Stromal cell of bone marrow (primary cell): Measurements from ENCODE around the gene PFKFB2.

Source experiments
- DNase-seq: peaks from one replicate; pipeline ENCODE4 v3.0.0-alpha.2; 2012; ENCODE audit warnings: low read depth

Gene PFKFB2

GRCh38 chr1:207089627-207090355 lies 36.7 kb downstream of the PFKFB2 start:
- no peak for DNase-seq

- DNase-seq: no peak
Observed at GRCh38 chr1:207091200-207091908, 38.3 kb downstream of the PFKFB2 start.

GRCh38 chr1:207093944-207094343 lies 40.9 kb downstream of the PFKFB2 start:
- no peak for DNase-seq

- no peak for DNase-seq
Observed at GRCh38 chr1:207097871-207098324, 44.8 kb downstream of the PFKFB2 start.

- no peak for DNase-seq
Observed at GRCh38 chr1:207101720-207102119, 48.6 kb downstream of the PFKFB2 start.

GRCh38 chr1:207102146-207102545 lies 49.1 kb downstream of the PFKFB2 start:
- no peak for DNase-seq

- DNase-seq: no peak
Observed at GRCh38 chr1:207102659-207103058, 49.6 kb downstream of the PFKFB2 start.

GRCh38 chr1:207103892-207104373 lies 50.9 kb downstream of the PFKFB2 start, which contains the start of gene C4BPA:
TSS of gene C4BPA (plus strand) at chr1:207104233. CDS start at chr1:207113026, 8,793 bp downstream.
- DNase-seq: no peak

- no peak for DNase-seq
Observed at GRCh38 chr1:207109004-207109403, 55.9 kb downstream of the PFKFB2 start.

- DNase-seq: no peak
Observed at GRCh38 chr1:207112616-207113296, 59.7 kb downstream of the PFKFB2 start.

GRCh38 chr1:207115269-207115668 lies 62.2 kb downstream of the PFKFB2 start:
- no peak for DNase-seq

- no peak for DNase-seq
Observed at GRCh38 chr1:207124389-207124788, 71.3 kb downstream of the PFKFB2 start.

- DNase-seq: no peak
Observed at GRCh38 chr1:207128336-207128921, 75.4 kb downstream of the PFKFB2 start.

GRCh38 chr1:207129053-207129452 lies 76.0 kb downstream of the PFKFB2 start:
- DNase-seq: no peak
